H1 (cell line): ENCODE data around the gene CRYBA4. TPM values are rescaled to one million over a fixed set of nuclear protein-coding genes. Genes with fewer than 3 reads are reported as not detected.

Experiments used
- CTCF ChIA-PET: fragments of 300-600 bp; sonication (Branson Sonifier 250); formaldehyde crosslinking; loops from one replicate; lab custom pipeline; 2021; ENCODE audit not compliant: partially characterized antibody; lab: Charles Lee
- POLR2A ChIA-PET: fragments of 300-600 bp; sonication (Branson Sonifier 250); formaldehyde crosslinking; loops from one replicate; lab custom pipeline; 2021; ENCODE audit warnings: inconsistent platforms; ENCODE audit not compliant: partially characterized antibody; lab: Charles Lee
- DNase-seq, 2 experiments: peaks; one replicate each; pipeline versions ENCODE4 v3.0.0 to v3.0.0-alpha.2; 2010 to 2022; ENCODE audit warnings: low spot score in 2 of 2, low read depth in 1 of 2, mixed read lengths in 1 of 2
- FAIRE-seq: peaks from 2 replicates; lab custom pipeline; 2011; peaks lifted over from hg19 to GRCh38; lab: Jason Lieb, UNC
- H2AFZ ChIP-seq: 2 replicates; pipeline ENCODE4 v1.8.1; 2012; ENCODE audit warnings: low read length, inconsistent platforms
- H2AK5ac ChIP-seq: 2 replicates; pipeline ENCODE4 v1.6.1; 2013; ENCODE audit warnings: low read depth, low read length
- H2BK120ac ChIP-seq: replicated peaks from 2 replicates; pipeline ENCODE3; 2013; ENCODE audit warnings: low read depth, low read length, inconsistent platforms
- H2BK12ac ChIP-seq: 2 replicates; pipeline ENCODE4 v1.6.1; 2013; ENCODE audit warnings: low read depth, low read length
- H2BK15ac ChIP-seq: 2 replicates; pipeline ENCODE4 v1.6.1; 2013; ENCODE audit warnings: low read length
- H2BK20ac ChIP-seq: 2 replicates; pipeline ENCODE4 v1.6.1; 2013; ENCODE audit warnings: low read length
- H2BK5ac ChIP-seq: 2 replicates; pipeline ENCODE4 v1.6.1; 2013; ENCODE audit warnings: low read depth, low read length
- H3K14ac ChIP-seq: 2 replicates; pipeline ENCODE4 v1.6.1; 2013; ENCODE audit warnings: inconsistent platforms; ENCODE audit not compliant: insufficient read length
- H3K18ac ChIP-seq: 2 replicates; pipeline ENCODE4 v1.6.1; 2013; ENCODE audit warnings: low read length; ENCODE audit errors: extremely low read depth
- H3K23ac ChIP-seq: 2 replicates; pipeline ENCODE4 v1.6.1; 2013; ENCODE audit warnings: inconsistent platforms; ENCODE audit not compliant: insufficient read length
- H3K23me2 ChIP-seq: 2 replicates; pipeline ENCODE4 v1.6.1; 2013; ENCODE audit warnings: low read depth, low read length
- H3K27ac ChIP-seq: 2 replicates; pipeline ENCODE4 v1.6.1; 2011; ENCODE audit warnings: low read depth, low read length, inconsistent platforms
- H3K27me3 ChIP-seq, 4 experiments: replicated peaks in 1 of 4; 1 replicate in 1 of 4; 2 replicates in 3 of 4; pipeline versions ENCODE4 v1.6.1 to v1.8.1; 2011 to 2013; ENCODE audit warnings: low read length in 3 of 4, mild to moderate bottlenecking in 3 of 4, inconsistent platforms in 2 of 4, mixed read lengths in 2 of 4, moderate library complexity in 1 of 4; ENCODE audit not compliant: control insufficient read depth in 3 of 4, insufficient read depth in 3 of 4; ENCODE audit errors: extremely low read depth in 1 of 4
- H3K36me3 ChIP-seq, 4 experiments: 2 replicates each; pipeline versions ENCODE4 v1.6.1 to v1.8.1; 2011 to 2013; ENCODE audit warnings: mild to moderate bottlenecking in 4 of 4, low read length in 3 of 4, moderate library complexity in 2 of 4, control low read depth in 1 of 4, inconsistent platforms in 1 of 4; ENCODE audit not compliant: insufficient read depth in 4 of 4, control insufficient read depth in 2 of 4
- H3K4ac ChIP-seq: replicated peaks from 2 replicates; pipeline ENCODE3; 2013; ENCODE audit warnings: low read length, low read depth, mixed read lengths, inconsistent platforms; ENCODE audit not compliant: insufficient read length
- H3K4me1 ChIP-seq, 4 experiments: replicated peaks in 1 of 4; 1 replicate in 1 of 4; 2 replicates in 3 of 4; pipeline versions ENCODE4 v1.6.1 to v1.8.1; 2011 to 2013; ENCODE audit warnings: low read length in 3 of 4, inconsistent platforms in 2 of 4, mixed read lengths in 1 of 4; ENCODE audit not compliant: insufficient read depth in 4 of 4, control insufficient read depth in 3 of 4
- H3K4me2 ChIP-seq, 2 experiments: 2 replicates each; pipeline versions ENCODE4 v1.6.1 to v1.8.1; 2011 to 2013; ENCODE audit warnings: low read depth in 2 of 2, low read length in 2 of 2, control low read depth in 1 of 2, inconsistent platforms in 1 of 2, mild to moderate bottlenecking in 1 of 2; ENCODE audit not compliant: insufficient read depth in 1 of 2
- H3K4me3 ChIP-seq, 4 experiments: fragments of 200-600, 300-600 bp in 1 of 4; sonication (generic), shearing (Covaris generic), sonication (Bioruptor Twin) in 1 of 4; 2 replicates each; pipeline versions ENCODE4 v1.5.1 to v1.8.1; 2011 to 2016; ENCODE audit warnings: low read length in 4 of 4, low read depth in 3 of 4, control low read depth in 2 of 4, inconsistent platforms in 2 of 4, mild to moderate bottlenecking in 2 of 4, mixed read lengths in 1 of 4, moderate library complexity in 1 of 4; ENCODE audit not compliant: insufficient read depth in 2 of 4; ENCODE audit errors: extremely low read depth in 1 of 4
- H3K56ac ChIP-seq: replicated peaks from 2 replicates; pipeline ENCODE3; 2013; ENCODE audit warnings: low read depth, mild to moderate bottlenecking, mixed read lengths, low read length, inconsistent platforms; ENCODE audit not compliant: insufficient read length
- H3K79me1 ChIP-seq: 2 replicates; pipeline ENCODE4 v1.6.1; 2013; ENCODE audit warnings: low read depth, low read length, control low read depth
- H3K79me2 ChIP-seq, 2 experiments: 2 replicates each; pipeline versions ENCODE4 v1.6.1 to v1.8.1; 2012 to 2013; ENCODE audit warnings: low read length in 2 of 2, mild to moderate bottlenecking in 2 of 2, inconsistent platforms in 1 of 2; ENCODE audit not compliant: insufficient read depth in 2 of 2, control insufficient read depth in 1 of 2
- H3K9ac ChIP-seq, 4 experiments: replicated peaks in 1 of 4; 1 replicate in 1 of 4; 2 replicates in 3 of 4; pipeline versions ENCODE4 v1.6.1 to v1.8.1; 2011 to 2013; ENCODE audit warnings: low read depth in 3 of 4, low read length in 3 of 4, control low read depth in 2 of 4, mild to moderate bottlenecking in 2 of 4, moderate library complexity in 2 of 4, inconsistent platforms in 1 of 4; ENCODE audit errors: extremely low read depth in 1 of 4
- H3K9me3 ChIP-seq, 2 experiments: 2 replicates each; pipeline versions ENCODE4 v1.6.1 to v1.8.1; 2012 to 2013; ENCODE audit warnings: mild to moderate bottlenecking in 2 of 2, moderate library complexity in 2 of 2, control low read depth in 1 of 2, inconsistent platforms in 1 of 2, low read depth in 1 of 2, low read length in 1 of 2, mixed read lengths in 1 of 2; ENCODE audit not compliant: insufficient read depth in 2 of 2
- H4K20me1 ChIP-seq, 2 experiments: replicated peaks in 1 of 2; 2 replicates each; pipeline versions ENCODE3 to v1.8.1; 2011 to 2013; ENCODE audit warnings: inconsistent platforms in 2 of 2, low read length in 2 of 2, mild to moderate bottlenecking in 1 of 2; ENCODE audit not compliant: insufficient read depth in 2 of 2, control insufficient read depth in 1 of 2
- H4K5ac ChIP-seq: 2 replicates; pipeline ENCODE4 v1.6.1; 2013; ENCODE audit warnings: low read length, low read depth, mixed read lengths, inconsistent platforms; ENCODE audit not compliant: insufficient read length
- H4K8ac ChIP-seq: 2 replicates; pipeline ENCODE4 v1.8.0; 2013; ENCODE audit warnings: mild to moderate bottlenecking, moderate library complexity, low read length, inconsistent platforms; ENCODE audit not compliant: insufficient read depth; ENCODE audit errors: extremely low read depth
- H4K91ac ChIP-seq: replicated peaks from 2 replicates; pipeline ENCODE3; 2013; ENCODE audit warnings: low read length, mixed read lengths, inconsistent platforms; ENCODE audit not compliant: insufficient read length
- BRCA1 ChIP-seq: IDR thresholded peaks from 2 replicates; pipeline ENCODE4 v1.6.1; 2012; ENCODE audit warnings: low read depth, low read length, improper control_type of control experiment
- CBX8 ChIP-seq: fragments of 300-800, 300-1000 bp; sonication (generic); IDR thresholded peaks from 2 replicates; pipeline ENCODE4 v1.7.1; 2016; ENCODE audit warnings: low read depth, low read length, borderline replicate concordance
- CEBPB ChIP-seq: IDR thresholded peaks from 2 replicates; pipeline ENCODE4 v1.6.1; 2012; ENCODE audit warnings: low read depth, low read length
- CREB1 ChIP-seq: IDR thresholded peaks from 2 replicates; pipeline ENCODE4 v1.6.1; 2012; ENCODE audit warnings: inconsistent platforms
- PHF8 ChIP-seq: fragments of 200-600 bp; sonication (generic); conservative IDR thresholded peaks from 2 replicates; pipeline ENCODE4 v1.7.1; 2012; ENCODE audit warnings: low read depth, mild to moderate bottlenecking, inconsistent platforms, low read length, moderate library complexity
- POU5F1 ChIP-seq: IDR thresholded peaks from 2 replicates; pipeline ENCODE4 v1.6.1; 2011; ENCODE audit warnings: low read depth, mild to moderate bottlenecking, low read length, moderate library complexity
- SRF ChIP-seq: IDR thresholded peaks from 2 replicates; pipeline ENCODE4 v1.6.1; 2011; ENCODE audit warnings: mild to moderate bottlenecking, low read depth, low read length, moderate library complexity
- TEAD4 ChIP-seq: IDR thresholded peaks from 2 replicates; pipeline ENCODE4 v1.6.1; 2012; ENCODE audit warnings: low read depth, low read length, inconsistent platforms, mixed read lengths
- WGBS, 2 experiments: shearing (Covaris generic) in 1 of 2; methylation state at CpG; one replicate each; pipeline versions ENCODE4 v1.1.6 to v1.1.7; 2013 to 2015; ENCODE audit warnings: low lambda C conversion rate in 2 of 2, mixed read lengths in 2 of 2, inconsistent platforms in 1 of 2, low coverage in 1 of 2, missing lambda C conversion rate in 1 of 2; ENCODE audit not compliant: insufficient replicate concordance in 2 of 2, insufficient coverage in 1 of 2, insufficient read length in 1 of 2; ENCODE audit errors: extremely low coverage in 1 of 2, missing lambda C conversion rate in 1 of 2; 5-methylcytosine and 5-hydroxymethylcytosine counted together
- polyA plus RNA-seq, 7 experiments: library from polyadenylated mRNA; depleted of rRNA in 3 of 7; stranded (reverse) in 5 of 7; unstranded in 2 of 7; fragments of >200 nt in 5 of 7; fragments of 200-250 nt in 2 of 7; gene quantifications; 1 replicate in 5 of 7; 2 replicates in 1 of 7; 4 replicates in 1 of 7; pipeline versions ENCODE4 v1.2.1 to v1.2.3, GENCODE V29; 2011 to 2013; ENCODE audit warnings: missing spikeins in 2 of 7, mixed read lengths in 2 of 7
- total RNA-seq: library from RNA; stranded (reverse); fragmentation: NEBNext Ultra II Directional; extraction: Animal tissue kit (Norgen Biotek cat#: 25700); gene quantifications from 2 replicates; pipeline ENCODE4 v1.2.1, GENCODE V29; 2021
- TF ChIP-seq, protein P1 (sequence below): IDR thresholded peaks from 2 replicates; pipeline ENCODE4 v1.6.1; 2011; ENCODE audit warnings: low read length, improper control_type of control experiment
- TF ChIP-seq, protein P2 (sequence below): IDR thresholded peaks from 2 replicates; pipeline ENCODE4 v1.6.1; 2012; ENCODE audit warnings: inconsistent platforms
- TF ChIP-seq, protein P3 (sequence below): IDR thresholded peaks from 2 replicates; pipeline ENCODE4 v1.6.1; 2011; ENCODE audit warnings: low read depth, mild to moderate bottlenecking, low read length; ENCODE audit not compliant: insufficient read depth

CRYBA4 gene
- total and polyA plus RNA-seq, 2 of the 8 experiments (the other 6 are each of a cell fraction or from before 2014, with no cell fraction given): 0.67 to 3.1 TPM

DNA sequence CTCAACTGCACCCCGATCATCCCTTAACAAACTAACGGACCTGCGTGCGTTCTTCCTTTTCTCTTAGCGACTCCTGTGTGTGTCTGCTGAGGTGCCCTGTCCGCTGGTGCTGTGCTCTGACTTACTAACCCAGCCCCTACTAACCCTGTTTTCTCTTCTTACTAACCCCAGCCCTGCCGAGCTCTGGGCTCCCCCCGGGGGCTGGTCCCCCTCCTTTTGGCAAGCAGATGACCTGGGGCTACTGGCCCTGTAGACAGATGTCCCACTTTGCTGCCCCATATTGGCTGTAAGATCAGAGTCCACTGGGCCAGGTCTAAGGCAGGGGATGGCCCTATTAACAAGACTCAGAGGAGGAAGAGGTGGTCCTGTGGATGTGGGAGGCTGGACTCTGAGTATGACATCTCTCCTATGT, 50.3 kb downstream of the CRYBA4 start:
- H3K14ac ChIP-seq: no peak overlapping the region
- H2AK5ac ChIP-seq: 0 out of 2 replicates have a peak overlapping the region, but pooled peaks have one; percentile 2
- peak overlapping the region; percentile 22 for H3K4ac ChIP-seq
- no peaks in the 10 kb centered on the region for H4K20me1 ChIP-seq
- peak overlapping the region; percentile 70 for H4K5ac ChIP-seq
- H2AFZ ChIP-seq: no peak overlapping the region
- peak overlapping the region; percentile 50 for H3K27ac ChIP-seq
- no peaks in the 10 kb centered on the region for H3K27me3 ChIP-seq
- H3K9me3 ChIP-seq: no peaks in the 10 kb centered on the region
- peak overlapping the region; percentile 35; the same call in 1 of the 2 replicates for H2BK12ac ChIP-seq
- no peak overlapping the region; the same call in 1 of the 2 replicates for H4K8ac ChIP-seq
- peaks cover 0 to 8% of the 10 kb centered on the region in 2 experiments; a peak in 1 of 4 replicates for H3K79me2 ChIP-seq
- POLR2A ChIA-PET: interaction anchor here (1.0 to 5.3 kb wide), 11 partner anchors 9 to 242 kb away, joined by 3 to 43 read pairs (median 4); partner anchors contain the start of genes ASPHD2, HPS4, MIAT and SRRD
- H4K91ac ChIP-seq: peak overlapping the region; percentile 20
- H3K4me2 ChIP-seq: peak overlapping the region; percentile 82 to 100
- peaks cover 4 to 24% (median 18%) of the 10 kb centered on the region in 4 experiments for H3K4me1 ChIP-seq
- CTCF ChIA-PET: interaction anchor here (0.7 to 2.0 kb wide), 6 partner anchors 10 to 122 kb away, joined by 3 to 8 read pairs (median 4); no protein-coding TSS in a partner anchor
- WGBS, 2 experiments: 93% methylated on average over 8 of the region's 8 CpGs; no CpG with 5 or more reads in 1 of the 2 experiments
- H2BK5ac ChIP-seq: no peak overlapping the region; the same call in 1 of the 2 replicates
- peaks cover 8% of the 10 kb centered on the region for H3K79me1 ChIP-seq
- 0 out of 2 replicates have a peak overlapping the region, but pooled peaks have one; percentile 2 for H2BK20ac ChIP-seq
- peak overlapping the region; percentile 83; the same call in 1 of the 2 replicates for H2BK15ac ChIP-seq
- peak overlapping the region; percentile 17; the same call in 1 of the 2 replicates for H3K18ac ChIP-seq
- peak overlapping the region; percentile 70 to 81 (median 71); a peak in 7 of 8 replicates for H3K4me3 ChIP-seq
- H3K23me2 ChIP-seq: peaks cover 11% of the 10 kb centered on the region
- H2BK120ac ChIP-seq: no peak overlapping the region
- H3K36me3 ChIP-seq: peaks cover 3 to 18% (median 8%) of the 10 kb centered on the region in 4 experiments; a peak in 6 of 8 replicates
- DNase-seq (no peak), FAIRE-seq (no peak)
- no peak overlapping the region for H3K56ac ChIP-seq
- H3K9ac ChIP-seq: no peak overlapping the region
- H3K23ac ChIP-seq: no peak overlapping the region
- no peak for TF ChIP-seq SRF
- no peak for TF ChIP-seq CBX8
- TF ChIP-seq POU5F1: no peak
- TF ChIP-seq, protein P1, sequence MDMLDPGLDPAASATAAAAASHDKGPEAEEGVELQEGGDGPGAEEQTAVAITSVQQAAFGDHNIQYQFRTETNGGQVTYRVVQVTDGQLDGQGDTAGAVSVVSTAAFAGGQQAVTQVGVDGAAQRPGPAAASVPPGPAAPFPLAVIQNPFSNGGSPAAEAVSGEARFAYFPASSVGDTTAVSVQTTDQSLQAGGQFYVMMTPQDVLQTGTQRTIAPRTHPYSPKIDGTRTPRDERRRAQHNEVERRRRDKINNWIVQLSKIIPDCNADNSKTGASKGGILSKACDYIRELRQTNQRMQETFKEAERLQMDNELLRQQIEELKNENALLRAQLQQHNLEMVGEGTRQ: no peak
- no peak for TF ChIP-seq TEAD4
- no peak for TF ChIP-seq BRCA1
- no peak for TF ChIP-seq CREB1
- TF ChIP-seq, protein P2, sequence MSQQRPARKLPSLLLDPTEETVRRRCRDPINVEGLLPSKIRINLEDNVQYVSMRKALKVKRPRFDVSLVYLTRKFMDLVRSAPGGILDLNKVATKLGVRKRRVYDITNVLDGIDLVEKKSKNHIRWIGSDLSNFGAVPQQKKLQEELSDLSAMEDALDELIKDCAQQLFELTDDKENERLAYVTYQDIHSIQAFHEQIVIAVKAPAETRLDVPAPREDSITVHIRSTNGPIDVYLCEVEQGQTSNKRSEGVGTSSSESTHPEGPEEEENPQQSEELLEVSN: no peak
- no peak for TF ChIP-seq PHF8
- TF ChIP-seq, protein P3, sequence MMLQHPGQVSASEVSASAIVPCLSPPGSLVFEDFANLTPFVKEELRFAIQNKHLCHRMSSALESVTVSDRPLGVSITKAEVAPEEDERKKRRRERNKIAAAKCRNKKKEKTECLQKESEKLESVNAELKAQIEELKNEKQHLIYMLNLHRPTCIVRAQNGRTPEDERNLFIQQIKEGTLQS: no peak
- TF ChIP-seq CEBPB: no peak
